ENCODE data around the gene TTLL5. TPM values are rescaled to one million over a fixed set of nuclear protein-coding genes. Genes with fewer than 3 reads are reported as not detected.

Gene TTLL5
- total RNA-seq, 8 experiments from 2014 or later: 10.7 to 35.7 (median 17.2) TPM

GRCh38 chr14:75884198-75884611 is 223.2 kb downstream of the TTLL5 start:
- ATAC-seq (replicated peaks in 6 of 8): peak in 2 of 8 experiments; percentile 13 to 16
- in situ Hi-C loops (cut with MboI; ENCODE audit: low pct_unique_long_range_greater_than_20kb in 2 of 9, low sequenced_read_pairs in 9 of 9, unreplicated experiment in 9 of 9): no loop called here
- Histone ChIP-seq H3K4me1 (replicated peaks in 1 of 2) (no peaks in the 10 kb centered on the region), H3K4me3 (no peak overlapping the region), H3K27ac (no peak overlapping the region)
- WGBS, 10 experiments: 37 to 100% (median 90%) methylated on average over 1 to 6 of the region's 6 CpGs; no CpG with 5 or more reads in 2 of the 10 experiments

- ATAC-seq (replicated peaks in 6 of 8): peak in 2 of 8 experiments; percentile 20 to 40
- Histone ChIP-seq H3K27ac (no peak overlapping the region), H3K4me1 (replicated peaks in 1 of 2) (no peaks in the 10 kb centered on the region), H3K4me3 (no peak overlapping the region)
- in situ Hi-C loops (cut with MboI; ENCODE audit: low pct_unique_long_range_greater_than_20kb in 2 of 9, low sequenced_read_pairs in 9 of 9, unreplicated experiment in 9 of 9): no loop called here
- WGBS, 10 experiments: 38 to 100% (median 83%) methylated on average over 1 to 2 of the region's 2 CpGs; no CpG with 5 or more reads in 3 of the 10 experiments
These were observed 224.8 kb downstream of the TTLL5 start for GRCh38 chr14:75885829-75886228.

GRCh38 chr14:75886636-75887348 is 225.7 kb downstream of the TTLL5 start:
- H3K4me3 ChIP-seq: no peak overlapping the region
- no peak overlapping the region for H3K27ac ChIP-seq
- H3K4me1 ChIP-seq (replicated peaks in 1 of 2): no peaks in the 10 kb centered on the region
- in situ Hi-C loops (cut with MboI; ENCODE audit: low pct_unique_long_range_greater_than_20kb in 2 of 9, low sequenced_read_pairs in 9 of 9, unreplicated experiment in 9 of 9): no loop called here
- peak in 3 of 8 experiments; percentile 34 to 90 (median 85) for ATAC-seq (replicated peaks in 6 of 8)
- WGBS, 10 experiments: 30 to 98% (median 80%) methylated on average over 2 to 5 of the region's 5 CpGs; no CpG with 5 or more reads in 1 of the 10 experiments

GRCh38 chr14:75888945-75889344 is 227.9 kb downstream of the TTLL5 start:
- H3K4me3 ChIP-seq: no peak overlapping the region
- H3K4me1 ChIP-seq (replicated peaks in 1 of 2): no peaks in the 10 kb centered on the region
- in situ Hi-C loops (cut with MboI; ENCODE audit: low pct_unique_long_range_greater_than_20kb in 2 of 9, low sequenced_read_pairs in 9 of 9, unreplicated experiment in 9 of 9): no loop called here
- 68 to 100% (median 96%) methylated on average over 1 to 2 of the region's 2 CpGs for WGBS, 10 experiments
- no peak for ATAC-seq (replicated peaks in 6 of 8)
- H3K27ac ChIP-seq: no peak overlapping the region

GRCh38 chr14:75896341-75896740 is 235.3 kb downstream of the TTLL5 start:
- ATAC-seq (replicated peaks in 6 of 8): no peak
- no peak overlapping the region for H3K4me3 ChIP-seq
- no peaks in the 10 kb centered on the region for H3K4me1 ChIP-seq (replicated peaks in 1 of 2)
- no peak overlapping the region for H3K27ac ChIP-seq
- WGBS, 10 experiments: 67 to 100% (median 93%) methylated on average over 1 to 2 of the region's 2 CpGs
- in situ Hi-C loops (cut with MboI; ENCODE audit: low pct_unique_long_range_greater_than_20kb in 2 of 9, low sequenced_read_pairs in 9 of 9, unreplicated experiment in 9 of 9): no loop called here

- Histone ChIP-seq H3K27ac (no peak overlapping the region), H3K4me3 (no peak overlapping the region), H3K4me1 (replicated peaks in 1 of 2) (no peaks in the 10 kb centered on the region)
- WGBS, 10 experiments: 73 to 100% (median 90%) methylated on average over 1 to 3 of the region's 3 CpGs; no CpG with 5 or more reads in 2 of the 10 experiments
- in situ Hi-C loops (cut with MboI; ENCODE audit: low pct_unique_long_range_greater_than_20kb in 2 of 9, low sequenced_read_pairs in 9 of 9, unreplicated experiment in 9 of 9): loop anchor here in 1 of 9 experiments (10.0 kb wide), 1 partner anchor 80 kb away; the partner anchor contains the start of genes IFT43 and TGFB3
- no peak for ATAC-seq (replicated peaks in 6 of 8)
These were observed 243.3 kb downstream of the TTLL5 start for GRCh38 chr14:75904311-75904710.

GRCh38 chr14:75905147-75905904 is 244.3 kb downstream of the TTLL5 start:
- in situ Hi-C loops (cut with MboI; ENCODE audit: low pct_unique_long_range_greater_than_20kb in 2 of 9, low sequenced_read_pairs in 9 of 9, unreplicated experiment in 9 of 9): loop anchor here in 1 of 9 experiments (10.0 kb wide), 1 partner anchor 79 kb away; the partner anchor contains the start of genes IFT43 and TGFB3
- Histone ChIP-seq H3K27ac (no peak overlapping the region), H3K4me3 (no peak overlapping the region), H3K4me1 (replicated peaks in 1 of 2) (no peaks in the 10 kb centered on the region)
- no peak for ATAC-seq (replicated peaks in 6 of 8)
- WGBS, 10 experiments: 57 to 93% (median 67%) methylated on average over 1 to 7 of the region's 7 CpGs; no CpG with 5 or more reads in 3 of the 10 experiments

GRCh38 chr14:75906228-75906627 is 245.2 kb downstream of the TTLL5 start:
- Histone ChIP-seq H3K27ac (no peak overlapping the region), H3K4me3 (no peak overlapping the region), H3K4me1 (replicated peaks in 1 of 2) (no peaks in the 10 kb centered on the region)
- WGBS, 10 experiments: 67 to 100% (median 81%) methylated on average over 2 to 5 of the region's 5 CpGs; no CpG with 5 or more reads in 1 of the 10 experiments
- in situ Hi-C loops (cut with MboI; ENCODE audit: low pct_unique_long_range_greater_than_20kb in 2 of 9, low sequenced_read_pairs in 9 of 9, unreplicated experiment in 9 of 9): loop anchor here in 1 of 9 experiments (10.0 kb wide), 1 partner anchor 79 kb away; the partner anchor contains the start of genes IFT43 and TGFB3
- ATAC-seq (replicated peaks in 6 of 8): no peak

- Histone ChIP-seq H3K4me3 (no peak overlapping the region), H3K4me1 (replicated peaks in 1 of 2) (peaks cover 4 to 5% of the 10 kb centered on the region in 2 donors), H3K27ac (no peak overlapping the region)
- WGBS, 10 experiments: 0 to 100% (median 43%) methylated on average over 1 to 4 of the region's 4 CpGs
- in situ Hi-C loops (cut with MboI; ENCODE audit: low pct_unique_long_range_greater_than_20kb in 2 of 9, low sequenced_read_pairs in 9 of 9, unreplicated experiment in 9 of 9): loop anchor here in 1 of 9 experiments (10.0 kb wide), 1 partner anchor 78 kb away; the partner anchor contains the start of genes IFT43 and TGFB3
- ATAC-seq (replicated peaks in 6 of 8): peak in 4 of 8 experiments; percentile 36 to 61 (median 54)
These were observed 245.7 kb downstream of the TTLL5 start for GRCh38 chr14:75906680-75907280.

GRCh38 chr14:75907756-75908359 is 246.8 kb downstream of the TTLL5 start:
- in situ Hi-C loops (cut with MboI; ENCODE audit: low pct_unique_long_range_greater_than_20kb in 2 of 9, low sequenced_read_pairs in 9 of 9, unreplicated experiment in 9 of 9): loop anchor here in 1 of 9 experiments (10.0 kb wide), 1 partner anchor 77 kb away; the partner anchor contains the start of genes IFT43 and TGFB3
- Histone ChIP-seq H3K4me1 (replicated peaks in 1 of 2) (peaks cover 9 to 11% of the 10 kb centered on the region in 2 donors), H3K27ac (no peak overlapping the region), H3K4me3 (no peak overlapping the region)
- 93 to 100% (median 100%) methylated on average over 1 to 3 of the region's 4 CpGs; no CpG with 5 or more reads in 7 of the 10 experiments for WGBS, 10 experiments
- no peak for ATAC-seq (replicated peaks in 6 of 8)

GRCh38 chr14:75909630-75910029 is 248.6 kb downstream of the TTLL5 start:
- Histone ChIP-seq H3K4me3 (no peak overlapping the region), H3K27ac (no peak overlapping the region), H3K4me1 (replicated peaks in 1 of 2) (peaks cover 9 to 11% of the 10 kb centered on the region in 2 donors)
- 80 to 100% (median 100%) methylated on average over 1 to 3 of the region's 3 CpGs; no CpG with 5 or more reads in 1 of the 10 experiments for WGBS, 10 experiments
- ATAC-seq (replicated peaks in 6 of 8): no peak
- in situ Hi-C loops (cut with MboI; ENCODE audit: low pct_unique_long_range_greater_than_20kb in 2 of 9, low sequenced_read_pairs in 9 of 9, unreplicated experiment in 9 of 9): loop anchor here in 2 of 9 experiments (10.0 kb wide), 2 partner anchors 65 to 75 kb away; partner anchors contain the start of genes IFT43 (in 1 of the 2) and TGFB3 (in 1 of the 2)

GRCh38 chr14:75910048-75910447 is 249.0 kb downstream of the TTLL5 start:
- no peak for ATAC-seq (replicated peaks in 6 of 8)
- H3K4me3 ChIP-seq: no peak overlapping the region
- H3K4me1 ChIP-seq (replicated peaks in 1 of 2): peaks cover 9 to 11% of the 10 kb centered on the region in 2 donors
- 60 to 100% (median 88%) methylated on average over 1 of the region's 2 CpGs; no CpG with 5 or more reads in 5 of the 10 experiments for WGBS, 10 experiments
- in situ Hi-C loops (cut with MboI; ENCODE audit: low pct_unique_long_range_greater_than_20kb in 2 of 9, low sequenced_read_pairs in 9 of 9, unreplicated experiment in 9 of 9): loop anchor here in 1 of 9 experiments (10.0 kb wide), 1 partner anchor 65 kb away; no protein-coding TSS in a partner anchor
- no peak overlapping the region for H3K27ac ChIP-seq

Measured in motor neuron (in vitro differentiated cells).